ENCODE measurements around the gene NANP. TPM values are rescaled to one million over a fixed set of nuclear protein-coding genes. Genes with fewer than 3 reads are reported as not detected.

NANP gene
- total RNA-seq, 1 donor from 2014 or later: 6.8 TPM

- Mint-ChIP-seq H3K27ac (ENCODE audit: unreplicated experiment) (peak overlapping the region; percentile 36), H3K4me3 (ENCODE audit: unreplicated experiment) (no peak overlapping the region), H3K4me1 (ENCODE audit: unreplicated experiment) (peaks cover 36% of the 10 kb centered on the region), H3K9me3 (ENCODE audit: unreplicated experiment) (no peaks in the 10 kb centered on the region), H3K36me3 (ENCODE audit: low read depth, unreplicated experiment) (peaks cover 20% of the 10 kb centered on the region), H3K27me3 (ENCODE audit: unreplicated experiment) (no peaks in the 10 kb centered on the region)
- TF ChIP-seq CTCF (IDR thresholded peaks at IDR 0.05; ENCODE audit: unreplicated experiment): no peak
- DNase-seq (ENCODE audit: low spot score): no peak
Observed at GRCh38 chr20:25576783-25577530, 46.9 kb downstream of the NANP start.

- H3K9me3 Mint-ChIP-seq (ENCODE audit: unreplicated experiment): no peaks in the 10 kb centered on the region
Observed at GRCh38 chr20:25574411-25574810, 49.4 kb downstream of the NANP start.

GRCh38 chr20:25573288-25574251 lies 50.2 kb downstream of the NANP start:
- peaks cover 55% of the 10 kb centered on the region for H3K4me1 Mint-ChIP-seq (ENCODE audit: unreplicated experiment)
- peaks cover 25% of the 10 kb centered on the region for H3K36me3 Mint-ChIP-seq (ENCODE audit: low read depth, unreplicated experiment)
- H3K27me3 Mint-ChIP-seq (ENCODE audit: unreplicated experiment): peaks cover 2% of the 10 kb centered on the region
- H3K4me3 Mint-ChIP-seq (ENCODE audit: unreplicated experiment): no peak overlapping the region
- no peak for TF ChIP-seq CTCF (IDR thresholded peaks at IDR 0.05; ENCODE audit: unreplicated experiment)
- no peak for DNase-seq (ENCODE audit: low spot score)
- no peak overlapping the region for H3K27ac Mint-ChIP-seq (ENCODE audit: unreplicated experiment)
- no peaks in the 10 kb centered on the region for H3K9me3 Mint-ChIP-seq (ENCODE audit: unreplicated experiment)

More at GRCh38 chr20:25574411-25574810, 49.4 kb downstream of the NANP start:
- H3K4me1 Mint-ChIP-seq (ENCODE audit: unreplicated experiment): peaks cover 52% of the 10 kb centered on the region
- H3K4me3 Mint-ChIP-seq (ENCODE audit: unreplicated experiment): no peak overlapping the region
- peaks cover 2% of the 10 kb centered on the region for H3K27me3 Mint-ChIP-seq (ENCODE audit: unreplicated experiment)
- DNase-seq (ENCODE audit: low spot score): peak; percentile 41
- H3K27ac Mint-ChIP-seq (ENCODE audit: unreplicated experiment): peak overlapping the region; percentile 67
- TF ChIP-seq CTCF (IDR thresholded peaks at IDR 0.05; ENCODE audit: unreplicated experiment): no peak
- H3K36me3 Mint-ChIP-seq (ENCODE audit: low read depth, unreplicated experiment): peaks cover 22% of the 10 kb centered on the region

DNA sequence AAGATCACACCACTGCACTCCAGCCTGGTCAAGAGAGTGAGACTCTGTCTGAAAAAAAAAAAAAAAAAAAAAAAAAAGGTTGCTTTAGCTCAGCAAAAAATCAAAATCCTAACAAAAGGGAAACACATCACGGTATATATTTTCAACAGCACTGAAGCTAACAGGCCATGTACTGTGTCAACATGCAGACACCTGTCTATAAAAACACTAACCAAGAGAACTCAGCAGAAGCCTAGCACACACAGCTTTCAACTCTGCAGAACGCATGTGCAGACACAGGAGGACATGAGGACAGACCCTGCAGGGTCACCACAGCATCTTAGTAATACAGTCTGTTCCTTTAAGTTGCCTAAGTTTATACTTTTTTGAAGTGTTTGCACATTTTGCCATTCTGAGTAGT lies 52.0 kb downstream of the NANP start:
- Mint-ChIP-seq H3K27ac (ENCODE audit: unreplicated experiment) (no peak overlapping the region), H3K27me3 (ENCODE audit: unreplicated experiment) (peaks cover 2% of the 10 kb centered on the region), H3K4me1 (ENCODE audit: unreplicated experiment) (peaks cover 62% of the 10 kb centered on the region), H3K9me3 (ENCODE audit: unreplicated experiment) (no peaks in the 10 kb centered on the region), H3K36me3 (ENCODE audit: low read depth, unreplicated experiment) (peaks cover 25% of the 10 kb centered on the region), H3K4me3 (ENCODE audit: unreplicated experiment) (no peak overlapping the region)
- TF ChIP-seq CTCF (IDR thresholded peaks at IDR 0.05; ENCODE audit: unreplicated experiment): no peak
- DNase-seq (ENCODE audit: low spot score): no peak

Data from endothelial cell (in vitro differentiated cells).